ENCODE results near the gene MVB12B.

- TF ChIP-seq ZFX (IDR thresholded peaks at IDR 0.05) (no peak), CTCF (IDR thresholded peaks at IDR 0.05 in 2 of 3, conservative IDR thresholded peaks at IDR 0.05 in 1 of 3; ENCODE audit: borderline replicate concordance in 1 of 3, insufficient read depth in 1 of 3, low read depth in 2 of 3, low read length in 2 of 3) (no peak), ELF1 (IDR thresholded peaks at IDR 0.05; ENCODE audit: borderline replicate concordance, low read depth) (no peak), POLR2AphosphoS5 (IDR thresholded peaks at IDR 0.05; ENCODE audit: low read depth, low read length) (no peak), JUND (IDR thresholded peaks at IDR 0.05) (no peak), YY1 (IDR thresholded peaks at IDR 0.05; ENCODE audit: extremely low read depth, insufficient replicate concordance, low read depth, low read length) (no peak)
- TF ChIP-seq, protein P1, sequence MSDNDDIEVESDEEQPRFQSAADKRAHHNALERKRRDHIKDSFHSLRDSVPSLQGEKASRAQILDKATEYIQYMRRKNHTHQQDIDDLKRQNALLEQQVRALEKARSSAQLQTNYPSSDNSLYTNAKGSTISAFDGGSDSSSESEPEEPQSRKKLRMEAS (IDR thresholded peaks at IDR 0.05) = no peak
These were observed 104.6 kb downstream of the MVB12B start for GRCh38 chr9:126431077-126431742.

Measured in HCT116 (cell line).